GM12878 (cell line): ENCODE measurements around the gene ZC3H12D. TPM values are rescaled to one million over a fixed set of nuclear protein-coding genes. Genes with fewer than 3 reads are reported as not detected.

Source experiments
- ATAC-seq: fragments of 200-7000 bp; cut with Tn5 transposase; 3 replicates; pipeline ENCODE4 v1.9.1; 2020; ENCODE audit warnings: mild to moderate bottlenecking, moderate library complexity
- BruUV-seq: library from RNA; stranded (reverse); fragments of 400-500 nt; replicated peaks from 2 replicates; lab custom pipeline; 2021; lab: Mats Ljungman, UMichigan
- CTCF ChIA-PET: fragments of 300-600 bp; sonication (Branson Sonifier 250); formaldehyde crosslinking; extraction: SDS; loops from one replicate; lab custom pipeline; 2021; ENCODE audit warnings: inconsistent platforms; lab: Yijun Ruan, JAX
- POLR2A ChIA-PET: fragments of 350-600 bp; formaldehyde crosslinking; extraction: SDS; loops from one replicate; lab custom pipeline; 2021; ENCODE audit warnings: inconsistent platforms; lab: Charles Lee
- RAD21 ChIA-PET: fragments of 300-600 bp; sonication (Branson Sonifier 250); formaldehyde crosslinking; loops from one replicate; lab custom pipeline; 2023; ENCODE audit warnings: antibody characterized with exemption; ENCODE audit not compliant: unreplicated experiment; lab: Charles Lee
- SMC1A ChIA-PET: fragments of 300-600 bp; sonication (Branson Sonifier 250); formaldehyde crosslinking; loops from one replicate; lab custom pipeline; 2023; ENCODE audit not compliant: unreplicated experiment, uncharacterized antibody; lab: Charles Lee
- DNase-seq: peaks from one replicate; pipeline ENCODE4 v3.0.0-alpha.2; 2011; ENCODE audit warnings: low read depth, low spot score
- FAIRE-seq: peaks from 3 replicates; lab custom pipeline; 2011; peaks lifted over from hg19 to GRCh38; lab: Jason Lieb, UNC
- H2AFZ ChIP-seq: 2 replicates; pipeline ENCODE4 v1.6.0; 2011; ENCODE audit warnings: low read depth, low read length, control low read depth; ENCODE audit not compliant: control insufficient read depth
- H3K27ac ChIP-seq: 2 replicates; pipeline ENCODE4 v1.5.1; 2011; ENCODE audit warnings: control low read depth; ENCODE audit not compliant: control insufficient read depth, insufficient read depth
- H3K27me3 ChIP-seq, 2 experiments: replicated peaks in 1 of 2; 2 replicates each; pipeline versions ENCODE4 v1.6.0 to v1.6.1; 2011; ENCODE audit warnings: low read length in 1 of 2; ENCODE audit not compliant: control insufficient read depth in 2 of 2, insufficient read depth in 2 of 2
- H3K36me3 ChIP-seq, 2 experiments: 2 replicates each; pipeline ENCODE4 v1.5.1; 2011; ENCODE audit warnings: low read length in 1 of 2; ENCODE audit not compliant: control insufficient read depth in 2 of 2, insufficient read depth in 2 of 2
- H3K4me1 ChIP-seq: 2 replicates; pipeline ENCODE4 v1.6.1; 2011; ENCODE audit warnings: mild to moderate bottlenecking, low read length, moderate library complexity, mixed read lengths; ENCODE audit not compliant: control insufficient read depth, insufficient read depth
- H3K4me2 ChIP-seq: 2 replicates; pipeline ENCODE4 v1.6.0; 2011; ENCODE audit warnings: control low read depth; ENCODE audit not compliant: control insufficient read depth, insufficient read depth
- H3K4me3 ChIP-seq: fragments of 200-600 bp; sonication (generic); 2 replicates; pipeline ENCODE4 v1.5.1; 2016
- H3K79me2 ChIP-seq: 2 replicates; pipeline ENCODE4 v1.6.0; 2011; ENCODE audit warnings: low read length; ENCODE audit not compliant: control insufficient read depth, insufficient read depth
- H3K9ac ChIP-seq: 2 replicates; pipeline ENCODE4 v1.8.0; 2011; ENCODE audit warnings: low read length, control low read depth, mixed read lengths; ENCODE audit not compliant: control insufficient read depth, insufficient read depth
- H3K9me3 ChIP-seq: replicated peaks from 3 replicates; pipeline ENCODE4 v1.5.1; 2011; ENCODE audit warnings: mild to moderate bottlenecking, low read length; ENCODE audit not compliant: control insufficient read depth, insufficient read depth
- H4K20me1 ChIP-seq: 2 replicates; pipeline ENCODE4 v1.6.0; 2011; ENCODE audit not compliant: control insufficient read depth, insufficient read depth
- MTA2 ChIP-seq: fragments of 450-650 bp; IDR thresholded peaks from 2 replicates; pipeline ENCODE4 v1.6.1; 2016; ENCODE audit warnings: low read depth, mild to moderate bottlenecking, moderate library complexity
- NFYA ChIP-seq: IDR thresholded peaks from 2 replicates; pipeline ENCODE4 v1.6.1; 2011; ENCODE audit warnings: low read depth, mild to moderate bottlenecking, low read length, improper control_type of control experiment, borderline replicate concordance
- NR2C2 ChIP-seq: IDR thresholded peaks from 2 replicates; pipeline ENCODE4 v1.6.1; 2011; ENCODE audit warnings: borderline replicate concordance, low read depth; ENCODE audit not compliant: control insufficient read depth, insufficient read length
- WGBS: methylation state at CpG from one replicate; pipeline ENCODE4 v1.1.6; 2016; ENCODE audit warnings: low lambda C conversion rate; ENCODE audit not compliant: insufficient replicate concordance, insufficient coverage; ENCODE audit errors: missing lambda C conversion rate; 5-methylcytosine and 5-hydroxymethylcytosine counted together
- in situ Hi-C: fragments of 300-500 bp; cut with MboI; formaldehyde crosslinking; loops from 9 replicates; pipeline ENCODE4 v1.14.3; 2018; ENCODE audit warnings: mixed read lengths
- intact Hi-C: fragments of 100-400 bp; cut with micrococcal nuclease; formaldehyde crosslinking; loops from one replicate; pipeline ENCODE4 v1.14.2; 2022; ENCODE audit not compliant: unreplicated experiment
- polyA plus RNA-seq, 11 experiments: library from polyadenylated mRNA; depleted of rRNA in 4 of 11; unstranded in 6 of 11; stranded (reverse) in 5 of 11; fragments of >200 nt; fragmentation: Nextera tagmentation in 4 of 11; fragmentation: Illumina TruSeq in 1 of 11; extraction: Ambion mirVana in 4 of 11; extraction: Trizol in 1 of 11; gene quantifications; 1 replicate in 1 of 11; 2 replicates in 10 of 11; pipeline versions ENCODE4 v1.2.1 to v1.2.3, GENCODE V29; 2011 to 2016; ENCODE audit warnings: inconsistent platforms in 2 of 11, missing spikeins in 2 of 11, low read depth in 1 of 11
- small RNA-seq: library from RNA; depleted of rRNA; stranded (forward); fragments of <200 nt; gene quantifications from one replicate; pipeline ENCODE3, GENCODE V24; 2014
- total RNA-seq, 4 experiments: library from RNA; depleted of rRNA in 3 of 4; stranded (reverse); fragments of >200 nt in 3 of 4; fragmentation: Illumina TruSeq in 1 of 4; extraction: Trizol in 1 of 4; gene quantifications; 2 replicates each; pipeline versions ENCODE4 v1.2.1 to v1.2.3, GENCODE V29; 2013 to 2021

Gene ZC3H12D
- total and polyA plus RNA-seq, 10 of the 15 experiments (the other 5 are each of a cell fraction or from before 2014, with no cell fraction given), result 1.4 to 29.7 (median 8.8) TPM

GRCh38 chr6:149397384-149397783 lies 87.4 kb downstream of the ZC3H12D start:
- BruUV-seq, result no TSS peak
- Histone ChIP-seq H3K36me3 (peaks cover 2 to 28% of the 10 kb centered on the region in 2 experiments), H3K9me3 (no peaks in the 10 kb centered on the region; the same call in 2 of the 3 replicates), H3K9ac (no peak overlapping the region), H3K4me1 (no peaks in the 10 kb centered on the region), H3K79me2 (peaks cover 4% of the 10 kb centered on the region), H3K4me3 (no peak overlapping the region), H3K4me2 (no peak overlapping the region), H4K20me1 (no peaks in the 10 kb centered on the region; the same call in 1 of the 2 replicates), H3K27me3 (no peaks in the 10 kb centered on the region), H2AFZ (no peak overlapping the region), H3K27ac (no peak overlapping the region)
- intact Hi-C loops (no loop called here), in situ Hi-C loops (no loop called here)
- ATAC-seq (no peak), FAIRE-seq (no peak), DNase-seq (no peak)
- CTCF ChIA-PET, result interaction anchor here (0.6 to 2.0 kb wide), 4 partner anchors 23 to 242 kb away, joined by 3 to 7 read pairs (median 3); no protein-coding TSS in a partner anchor
- RAD21 ChIA-PET, result interaction anchor here (1.0 to 1.4 kb wide), 2 partner anchors 34 to 75 kb away, joined by 3 to 4 read pairs; no protein-coding TSS in a partner anchor
- SMC1A ChIA-PET, result interaction anchor here (0.6 to 2.6 kb wide), 12 partner anchors 9 to 351 kb away, joined by 3 to 17 read pairs (median 4); no protein-coding TSS in a partner anchor
- POLR2A ChIA-PET, result interaction anchor here (0.6 to 1.1 kb wide), 3 partner anchors 22 to 89 kb away, joined by 3 to 6 read pairs (median 3); no protein-coding TSS in a partner anchor
- WGBS, result 97% methylated on average over 6 of the region's 6 CpGs
- TF ChIP-seq MTA2, result no peak
- no peak for TF ChIP-seq NR2C2
- no peak for TF ChIP-seq NFYA

Small RNA genes within 50 kb of the gene (small RNA-seq; reads per million reads assigned to genes)
- not detected for gene RNU7-3P

Other genes with a start within 250 kb of the ZC3H12D start
- gene TAB2, start 167.3 kb downstream of the ZC3H12D start, total RNA-seq (2014; rRNA removed), result 21.5 and 25.1 TPM in 2 replicates
- 34.2 and 35.1 TPM in 2 replicates for gene TAB2, start 167.3 kb downstream of the ZC3H12D start, total RNA-seq (2014; rRNA removed; fragmentation: Illumina TruSeq; extraction: Trizol)
- 38.1 and 38.4 TPM in 2 replicates for gene TAB2, start 167.3 kb downstream of the ZC3H12D start, total RNA-seq (2021)
- 66.3 and 75.5 TPM in 2 replicates for gene TAB2, start 167.3 kb downstream of the ZC3H12D start, polyA plus RNA-seq (2011; rRNA removed)
- 48.6 and 68.8 TPM in 2 replicates for gene TAB2, start 167.3 kb downstream of the ZC3H12D start, polyA plus RNA-seq (2014; fragmentation: Illumina TruSeq; extraction: Trizol)
- 10 to 100 TPM; 12.5 to 13.7 TPM for gene TAB2, start 167.3 kb downstream of the ZC3H12D start, polyA plus RNA-seq (2014; fragmentation: Nextera tagmentation; extraction: Ambion mirVana)
- 23.1 and 24.5 TPM in 2 replicates for gene TAB2, start 167.3 kb downstream of the ZC3H12D start, polyA plus RNA-seq (2014; rRNA removed)
- gene TAB2, start 167.3 kb downstream of the ZC3H12D start, polyA plus RNA-seq (2016; fragmentation: Nextera tagmentation; extraction: Ambion mirVana), result 10 to 100 TPM in 1 of 2 experiments, 1 to 10 TPM in 1; 8.9 to 10.5 TPM
- gene SUMO4, start 84.8 kb downstream of the ZC3H12D start, total RNA-seq (2014; rRNA removed), result 2.0 and 3.3 TPM in 2 replicates
- 5.3 and 5.6 TPM in 2 replicates for gene SUMO4, start 84.8 kb downstream of the ZC3H12D start, total RNA-seq (2014; rRNA removed; fragmentation: Illumina TruSeq; extraction: Trizol)
- 1.6 and 2.1 TPM in 2 replicates for gene SUMO4, start 84.8 kb downstream of the ZC3H12D start, total RNA-seq (2021)
- gene SUMO4, start 84.8 kb downstream of the ZC3H12D start, polyA plus RNA-seq (2011; rRNA removed), result 1.0 and 1.3 TPM in 2 replicates
- 0.38 and 0.68 TPM in 2 replicates for gene SUMO4, start 84.8 kb downstream of the ZC3H12D start, polyA plus RNA-seq (2014; fragmentation: Illumina TruSeq; extraction: Trizol)
- gene SUMO4, start 84.8 kb downstream of the ZC3H12D start, polyA plus RNA-seq (2014; fragmentation: Nextera tagmentation; extraction: Ambion mirVana), result under 1 TPM; 0.07 to 0.69 TPM
- 0.67 TPM in 1 of 2 replicates, not detected in the other for gene SUMO4, start 84.8 kb downstream of the ZC3H12D start, polyA plus RNA-seq (2014; rRNA removed)
- 1 to 10 TPM; 1.0 to 2.1 TPM for gene SUMO4, start 84.8 kb downstream of the ZC3H12D start, polyA plus RNA-seq (2016; fragmentation: Nextera tagmentation; extraction: Ambion mirVana)
- 11.9 and 18.0 TPM in 2 replicates for gene PPIL4, start 61.0 kb upstream of the ZC3H12D start, total RNA-seq (2014; rRNA removed)
- 27.2 and 28.4 TPM in 2 replicates for gene PPIL4, start 61.0 kb upstream of the ZC3H12D start, total RNA-seq (2014; rRNA removed; fragmentation: Illumina TruSeq; extraction: Trizol)
- gene PPIL4, start 61.0 kb upstream of the ZC3H12D start, total RNA-seq (2021), result 13.1 and 14.7 TPM in 2 replicates
- 8.0 and 12.9 TPM in 2 replicates for gene PPIL4, start 61.0 kb upstream of the ZC3H12D start, polyA plus RNA-seq (2011; rRNA removed)
- 25.3 and 34.9 TPM in 2 replicates for gene PPIL4, start 61.0 kb upstream of the ZC3H12D start, polyA plus RNA-seq (2014; fragmentation: Illumina TruSeq; extraction: Trizol)
- gene PPIL4, start 61.0 kb upstream of the ZC3H12D start, polyA plus RNA-seq (2014; fragmentation: Nextera tagmentation; extraction: Ambion mirVana), result 10 to 100 TPM; 24.7 to 25.9 TPM
- gene PPIL4, start 61.0 kb upstream of the ZC3H12D start, polyA plus RNA-seq (2014; rRNA removed), result 8.8 and 12.0 TPM in 2 replicates
- 10 to 100 TPM; 24.0 to 27.6 TPM for gene PPIL4, start 61.0 kb upstream of the ZC3H12D start, polyA plus RNA-seq (2016; fragmentation: Nextera tagmentation; extraction: Ambion mirVana)
- gene GINM1, start 81.4 kb upstream of the ZC3H12D start, total RNA-seq (2014; rRNA removed), result 30.8 and 35.4 TPM in 2 replicates
- gene GINM1, start 81.4 kb upstream of the ZC3H12D start, total RNA-seq (2014; rRNA removed; fragmentation: Illumina TruSeq; extraction: Trizol), result 37.3 and 37.4 TPM in 2 replicates
- gene GINM1, start 81.4 kb upstream of the ZC3H12D start, total RNA-seq (2021), result 28.7 and 29.3 TPM in 2 replicates
- 21.3 and 31.0 TPM in 2 replicates for gene GINM1, start 81.4 kb upstream of the ZC3H12D start, polyA plus RNA-seq (2011; rRNA removed)
- gene GINM1, start 81.4 kb upstream of the ZC3H12D start, polyA plus RNA-seq (2014; fragmentation: Illumina TruSeq; extraction: Trizol), result 30.8 and 36.1 TPM in 2 replicates
- gene GINM1, start 81.4 kb upstream of the ZC3H12D start, polyA plus RNA-seq (2014; fragmentation: Nextera tagmentation; extraction: Ambion mirVana), result 10 to 100 TPM; 10.6 to 20.3 TPM
- gene GINM1, start 81.4 kb upstream of the ZC3H12D start, polyA plus RNA-seq (2014; rRNA removed), result 28.0 and 31.0 TPM in 2 replicates
- gene GINM1, start 81.4 kb upstream of the ZC3H12D start, polyA plus RNA-seq (2016; fragmentation: Nextera tagmentation; extraction: Ambion mirVana), result 10 to 100 TPM; 37.9 to 38.1 TPM
- gene KATNA1, start 163.7 kb upstream of the ZC3H12D start, total RNA-seq (2014; rRNA removed), result 22.0 and 24.3 TPM in 2 replicates
- gene KATNA1, start 163.7 kb upstream of the ZC3H12D start, total RNA-seq (2014; rRNA removed; fragmentation: Illumina TruSeq; extraction: Trizol), result 26.5 and 27.1 TPM in 2 replicates
- gene KATNA1, start 163.7 kb upstream of the ZC3H12D start, total RNA-seq (2021), result 17.7 and 18.4 TPM in 2 replicates
- 27.5 and 37.3 TPM in 2 replicates for gene KATNA1, start 163.7 kb upstream of the ZC3H12D start, polyA plus RNA-seq (2011; rRNA removed)
- gene KATNA1, start 163.7 kb upstream of the ZC3H12D start, polyA plus RNA-seq (2014; fragmentation: Illumina TruSeq; extraction: Trizol), result 29.2 and 41.3 TPM in 2 replicates
- 10 to 100 TPM; 15.4 to 23.1 TPM for gene KATNA1, start 163.7 kb upstream of the ZC3H12D start, polyA plus RNA-seq (2014; fragmentation: Nextera tagmentation; extraction: Ambion mirVana)
- 19.2 and 21.0 TPM in 2 replicates for gene KATNA1, start 163.7 kb upstream of the ZC3H12D start, polyA plus RNA-seq (2014; rRNA removed)
- 10 to 100 TPM; 30.7 to 35.3 TPM for gene KATNA1, start 163.7 kb upstream of the ZC3H12D start, polyA plus RNA-seq (2016; fragmentation: Nextera tagmentation; extraction: Ambion mirVana)
- gene LATS1, start 233.1 kb upstream of the ZC3H12D start, total RNA-seq (2014; rRNA removed), result 10.7 and 11.0 TPM in 2 replicates
- gene LATS1, start 233.1 kb upstream of the ZC3H12D start, total RNA-seq (2014; rRNA removed; fragmentation: Illumina TruSeq; extraction: Trizol), result 13.5 and 13.8 TPM in 2 replicates
- gene LATS1, start 233.1 kb upstream of the ZC3H12D start, total RNA-seq (2021), result 15.5 and 15.6 TPM in 2 replicates
- gene LATS1, start 233.1 kb upstream of the ZC3H12D start, polyA plus RNA-seq (2011; rRNA removed), result 9.7 and 10.1 TPM in 2 replicates
- 11.8 and 13.4 TPM in 2 replicates for gene LATS1, start 233.1 kb upstream of the ZC3H12D start, polyA plus RNA-seq (2014; fragmentation: Illumina TruSeq; extraction: Trizol)
- gene LATS1, start 233.1 kb upstream of the ZC3H12D start, polyA plus RNA-seq (2014; fragmentation: Nextera tagmentation; extraction: Ambion mirVana), result 1 to 10 TPM; 2.1 to 2.4 TPM
- gene LATS1, start 233.1 kb upstream of the ZC3H12D start, polyA plus RNA-seq (2014; rRNA removed), result 5.4 and 7.3 TPM in 2 replicates
- gene LATS1, start 233.1 kb upstream of the ZC3H12D start, polyA plus RNA-seq (2016; fragmentation: Nextera tagmentation; extraction: Ambion mirVana), result 10 to 100 TPM; 10.9 to 11.1 TPM